Tibial nerve (tissue), 3 donors: ENCODE data around the gene OGN.

Source experiments
- POLR2A ChIP-seq, 2 donors: fragments of 450-650 bp; IDR thresholded peaks; one replicate each; pipeline ENCODE4 v1.6.1; 2017; ENCODE audit warnings: antibody characterized with exemption in 2 of 2, mild to moderate bottlenecking in 2 of 2, moderate library complexity in 2 of 2
- TF ChIP-seq, protein P1 (sequence below), 5 experiments: fragments of 200-600 bp in 3 of 5; fragments of 450-650 bp in 2 of 5; sonication (generic) in 3 of 5; IDR thresholded peaks; one replicate each; pipeline ENCODE4 v1.5.1; 2016 to 2019; ENCODE audit warnings: antibody characterized with exemption in 5 of 5, mild to moderate bottlenecking in 3 of 5, moderate library complexity in 2 of 5

- TF ChIP-seq POLR2A (IDR thresholded peaks at IDR 0.05): no peak
- TF ChIP-seq, protein P1, sequence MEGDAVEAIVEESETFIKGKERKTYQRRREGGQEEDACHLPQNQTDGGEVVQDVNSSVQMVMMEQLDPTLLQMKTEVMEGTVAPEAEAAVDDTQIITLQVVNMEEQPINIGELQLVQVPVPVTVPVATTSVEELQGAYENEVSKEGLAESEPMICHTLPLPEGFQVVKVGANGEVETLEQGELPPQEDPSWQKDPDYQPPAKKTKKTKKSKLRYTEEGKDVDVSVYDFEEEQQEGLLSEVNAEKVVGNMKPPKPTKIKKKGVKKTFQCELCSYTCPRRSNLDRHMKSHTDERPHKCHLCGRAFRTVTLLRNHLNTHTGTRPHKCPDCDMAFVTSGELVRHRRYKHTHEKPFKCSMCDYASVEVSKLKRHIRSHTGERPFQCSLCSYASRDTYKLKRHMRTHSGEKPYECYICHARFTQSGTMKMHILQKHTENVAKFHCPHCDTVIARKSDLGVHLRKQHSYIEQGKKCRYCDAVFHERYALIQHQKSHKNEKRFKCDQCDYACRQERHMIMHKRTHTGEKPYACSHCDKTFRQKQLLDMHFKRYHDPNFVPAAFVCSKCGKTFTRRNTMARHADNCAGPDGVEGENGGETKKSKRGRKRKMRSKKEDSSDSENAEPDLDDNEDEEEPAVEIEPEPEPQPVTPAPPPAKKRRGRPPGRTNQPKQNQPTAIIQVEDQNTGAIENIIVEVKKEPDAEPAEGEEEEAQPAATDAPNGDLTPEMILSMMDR (IDR thresholded peaks at IDR 0.05): no peak
These were observed 11.7 kb downstream of the OGN start for GRCh38 chr9:92392690-92393089.
